HG03097 (cell line): Measurements from ENCODE around the gene HIRIP3.

Source experiments
- ATAC-seq: cut with Tn5 transposase; IDR thresholded peaks from one replicate; pipeline ENCODE4 v1.9.1; 2021; ENCODE audit not compliant: unreplicated experiment, low FRiP score

Gene HIRIP3

GRCh38 chr16:29985271-29985811 is 10.1 kb downstream of the HIRIP3 start:
- ATAC-seq, result no peak

GRCh38 chr16:29984764-29985147 is 10.7 kb downstream of the HIRIP3 start:
- ATAC-seq, result no peak

- ATAC-seq, result no peak
These were observed 11.2 kb downstream of the HIRIP3 start for GRCh38 chr16:29984137-29984763.

GRCh38 chr16:29983420-29984136 is 11.8 kb downstream of the HIRIP3 start:
- ATAC-seq, result no peak

GRCh38 chr16:29982560-29983419 is 12.6 kb downstream of the HIRIP3 start:
- no peak for ATAC-seq

GRCh38 chr16:29978564-29979270 is 16.7 kb downstream of the HIRIP3 start:
- no peak for ATAC-seq

- no peak for ATAC-seq
These were observed 17.3 kb downstream of the HIRIP3 start for GRCh38 chr16:29978081-29978480.

GRCh38 chr16:29977063-29977825 is 18.2 kb downstream of the HIRIP3 start:
- no peak for ATAC-seq

GRCh38 chr16:29975811-29976511 is 19.5 kb downstream of the HIRIP3 start:
- no peak for ATAC-seq

- ATAC-seq, result no peak
These were observed 20.3 kb downstream of the HIRIP3 start for GRCh38 chr16:29975134-29975538.

GRCh38 chr16:29974291-29975133 is 20.9 kb downstream of the HIRIP3 start:
- peak; percentile 5 for ATAC-seq

GRCh38 chr16:29973384-29974246 is 21.8 kb downstream of the HIRIP3 start, which contains the start of gene TAOK2:
Gene TAOK2, plus strand, starts transcription at chr16:29973868. Its CDS starts 3,905 bp downstream, at chr16:29977773.
- peak; percentile 86 for ATAC-seq

- ATAC-seq, result no peak
These were observed 22.4 kb downstream of the HIRIP3 start for GRCh38 chr16:29972992-29973383.

GRCh38 chr16:29972500-29972899 is 22.9 kb downstream of the HIRIP3 start:
- no peak for ATAC-seq

GRCh38 chr16:29971304-29971703 is 24.1 kb downstream of the HIRIP3 start:
- ATAC-seq, result no peak

GRCh38 chr16:29968205-29968604 is 27.2 kb downstream of the HIRIP3 start:
- no peak for ATAC-seq

GRCh38 chr16:29963021-29963743 is 32.2 kb downstream of the HIRIP3 start:
- no peak for ATAC-seq
